ENCODE results near the gene FLRT3. TPM values are rescaled to one million over a fixed set of nuclear protein-coding genes. Genes with fewer than 3 reads are reported as not detected.

Gene FLRT3
- total and polyA plus RNA-seq, 2 experiments from 2014 or later, result 98.6 to 141 TPM

DNA sequence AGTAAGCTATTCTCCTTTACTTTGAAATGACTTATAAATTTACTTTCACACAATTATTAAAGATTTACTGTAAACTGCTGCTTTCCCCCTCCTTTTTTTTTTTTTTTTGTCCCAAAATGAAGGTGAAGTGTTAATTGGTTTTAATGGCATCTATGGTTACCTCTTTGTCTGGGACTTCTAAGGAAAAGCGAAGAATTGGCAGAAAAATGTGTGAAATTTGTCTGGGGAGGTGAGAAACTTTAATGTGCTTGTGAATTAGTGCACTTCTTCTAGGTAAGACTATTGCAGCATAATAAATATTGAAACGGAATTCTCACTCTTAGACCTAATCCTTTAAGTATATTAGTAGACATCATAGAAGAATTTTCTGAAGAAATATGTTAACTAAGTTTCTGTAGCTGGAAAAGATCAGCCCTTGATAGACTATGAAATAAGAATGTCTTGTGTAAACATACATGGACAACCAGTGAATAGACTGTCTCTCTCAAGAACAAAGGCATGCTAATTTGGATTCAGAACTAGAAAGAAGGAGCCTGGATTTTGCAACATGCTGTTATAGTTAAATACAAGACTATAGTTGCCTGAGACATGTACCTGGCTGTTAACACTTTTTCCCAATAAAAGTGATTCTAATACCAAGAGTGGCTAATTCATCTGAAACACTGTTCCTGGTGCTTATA is 23.9 kb downstream of the FLRT3 start:
- Histone ChIP-seq H3K9me3 (ENCODE audit: low read depth) (no peaks in the 10 kb centered on the region), H3K36me3 (replicated peaks; ENCODE audit: insufficient read depth, low read depth) (no peaks in the 10 kb centered on the region), H3K27ac (no peak overlapping the region), H3K4me2 (no peak overlapping the region), H4K20me1 (ENCODE audit: insufficient read depth, poor library complexity, severe bottlenecking) (no peaks in the 10 kb centered on the region), H3K9me2 (replicated peaks; ENCODE audit: insufficient read depth) (no peaks in the 10 kb centered on the region), H3K79me2 (no peaks in the 10 kb centered on the region), H3K4me3 (no peak overlapping the region), H2AFZ (no peak overlapping the region), H3K27me3 (no peaks in the 10 kb centered on the region), H3K4me1 (ENCODE audit: insufficient read depth) (no peaks in the 10 kb centered on the region)
- no peak for DNase-seq (ENCODE audit: low spot score)
- TF ChIP-seq, protein P1, sequence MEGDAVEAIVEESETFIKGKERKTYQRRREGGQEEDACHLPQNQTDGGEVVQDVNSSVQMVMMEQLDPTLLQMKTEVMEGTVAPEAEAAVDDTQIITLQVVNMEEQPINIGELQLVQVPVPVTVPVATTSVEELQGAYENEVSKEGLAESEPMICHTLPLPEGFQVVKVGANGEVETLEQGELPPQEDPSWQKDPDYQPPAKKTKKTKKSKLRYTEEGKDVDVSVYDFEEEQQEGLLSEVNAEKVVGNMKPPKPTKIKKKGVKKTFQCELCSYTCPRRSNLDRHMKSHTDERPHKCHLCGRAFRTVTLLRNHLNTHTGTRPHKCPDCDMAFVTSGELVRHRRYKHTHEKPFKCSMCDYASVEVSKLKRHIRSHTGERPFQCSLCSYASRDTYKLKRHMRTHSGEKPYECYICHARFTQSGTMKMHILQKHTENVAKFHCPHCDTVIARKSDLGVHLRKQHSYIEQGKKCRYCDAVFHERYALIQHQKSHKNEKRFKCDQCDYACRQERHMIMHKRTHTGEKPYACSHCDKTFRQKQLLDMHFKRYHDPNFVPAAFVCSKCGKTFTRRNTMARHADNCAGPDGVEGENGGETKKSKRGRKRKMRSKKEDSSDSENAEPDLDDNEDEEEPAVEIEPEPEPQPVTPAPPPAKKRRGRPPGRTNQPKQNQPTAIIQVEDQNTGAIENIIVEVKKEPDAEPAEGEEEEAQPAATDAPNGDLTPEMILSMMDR (IDR thresholded peaks at IDR 0.05; ENCODE audit: poor library complexity), result no peak
- TF ChIP-seq EZH2 (IDR thresholded peaks at IDR 0.05; ENCODE audit: borderline replicate concordance), result no peak
- no peak for TF ChIP-seq EZH2phosphoT487 (IDR thresholded peaks at IDR 0.05; ENCODE audit: low read depth, severe bottlenecking, unreplicated experiment)
- 63% methylated on average over 2 of the region's 2 CpGs for WGBS (ENCODE audit: low lambda C conversion rate, missing lambda C conversion rate)

DNA sequence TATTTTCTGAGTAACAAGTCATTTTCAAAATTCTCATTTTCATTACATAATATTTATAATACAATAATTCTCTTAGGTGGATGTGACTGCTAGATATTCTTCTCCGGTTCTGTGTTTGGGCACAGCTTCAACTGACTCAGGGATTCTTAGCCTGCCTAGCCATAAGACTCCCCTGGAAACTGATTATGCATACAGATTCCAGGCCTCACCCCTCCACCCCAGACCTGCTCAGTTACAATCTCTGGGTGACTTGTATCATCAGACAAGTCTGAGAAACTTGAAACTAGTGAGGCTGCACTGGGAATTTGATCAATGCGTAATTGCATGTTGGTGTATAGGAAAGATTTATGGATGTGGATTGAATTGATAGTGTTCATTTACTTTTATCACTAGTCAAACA is 25.4 kb downstream of the FLRT3 start:
- Histone ChIP-seq H3K79me2 (no peaks in the 10 kb centered on the region), H3K4me1 (ENCODE audit: insufficient read depth) (peaks cover 6% of the 10 kb centered on the region), H3K27me3 (no peaks in the 10 kb centered on the region), H3K36me3 (replicated peaks; ENCODE audit: insufficient read depth, low read depth) (no peaks in the 10 kb centered on the region), H2AFZ (no peak overlapping the region), H3K4me2 (no peak overlapping the region), H3K9me3 (ENCODE audit: low read depth) (no peaks in the 10 kb centered on the region), H4K20me1 (ENCODE audit: insufficient read depth, poor library complexity, severe bottlenecking) (no peaks in the 10 kb centered on the region), H3K9me2 (replicated peaks; ENCODE audit: insufficient read depth) (no peaks in the 10 kb centered on the region), H3K27ac (no peak overlapping the region), H3K4me3 (no peak overlapping the region)
- 96% methylated on average over 2 of the region's 2 CpGs for WGBS (ENCODE audit: low lambda C conversion rate, missing lambda C conversion rate)
- TF ChIP-seq EZH2phosphoT487 (IDR thresholded peaks at IDR 0.05; ENCODE audit: low read depth, severe bottlenecking, unreplicated experiment) (no peak), EZH2 (IDR thresholded peaks at IDR 0.05; ENCODE audit: borderline replicate concordance) (no peak)
- TF ChIP-seq, protein P1 (IDR thresholded peaks at IDR 0.05; ENCODE audit: poor library complexity), result no peak
- no peak for DNase-seq (ENCODE audit: low spot score)

DNA sequence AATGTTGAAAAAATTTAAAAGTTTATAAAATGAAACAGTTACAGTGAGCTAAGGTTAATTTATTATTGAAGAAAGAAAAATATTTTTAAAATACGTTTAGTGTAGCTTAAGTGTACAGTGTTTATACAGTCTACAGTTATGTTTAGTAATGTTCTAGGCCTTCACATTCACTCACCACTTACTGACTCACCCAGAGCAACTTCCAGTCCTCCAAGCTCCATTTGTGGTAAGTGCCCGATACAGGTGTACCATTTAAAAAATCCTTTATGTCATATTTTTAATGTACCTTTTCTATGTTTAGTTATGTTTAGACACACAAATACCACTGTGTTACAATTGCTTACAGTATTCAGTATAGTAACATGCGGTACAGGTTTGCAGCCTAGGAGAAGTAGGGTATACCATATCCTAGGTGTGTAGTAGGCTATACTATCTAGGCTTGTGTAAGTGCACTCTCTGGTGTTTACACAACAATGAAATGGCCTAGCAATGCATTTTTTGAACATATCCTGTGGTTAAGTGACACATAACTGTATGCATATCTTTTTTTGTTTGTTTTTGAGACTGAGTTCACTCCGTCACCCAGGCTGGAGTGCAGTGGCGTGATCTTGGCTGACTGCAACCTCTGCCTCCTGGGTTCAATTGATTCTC is 26.3 kb downstream of the FLRT3 start:
- H2AFZ ChIP-seq, result no peak overlapping the region

More for the DNA sequence above, 26.3 kb downstream of the FLRT3 start:
- H3K4me1 ChIP-seq (ENCODE audit: insufficient read depth), result peaks cover 6% of the 10 kb centered on the region
- H3K36me3 ChIP-seq (replicated peaks; ENCODE audit: insufficient read depth, low read depth), result no peaks in the 10 kb centered on the region
- TF ChIP-seq, protein P1 (IDR thresholded peaks at IDR 0.05; ENCODE audit: poor library complexity), result no peak
- no peak for TF ChIP-seq EZH2phosphoT487 (IDR thresholded peaks at IDR 0.05; ENCODE audit: low read depth, severe bottlenecking, unreplicated experiment)
- no peak for TF ChIP-seq EZH2 (IDR thresholded peaks at IDR 0.05; ENCODE audit: borderline replicate concordance)
- H3K27ac ChIP-seq, result no peak overlapping the region
- H3K4me2 ChIP-seq, result no peak overlapping the region
- 93% methylated on average over 5 of the region's 5 CpGs for WGBS (ENCODE audit: low lambda C conversion rate, missing lambda C conversion rate)
- H3K79me2 ChIP-seq, result no peaks in the 10 kb centered on the region
- no peaks in the 10 kb centered on the region for H3K27me3 ChIP-seq
- no peaks in the 10 kb centered on the region for H4K20me1 ChIP-seq (ENCODE audit: insufficient read depth, poor library complexity, severe bottlenecking)
- H3K4me3 ChIP-seq, result no peak overlapping the region
- no peaks in the 10 kb centered on the region for H3K9me2 ChIP-seq (replicated peaks; ENCODE audit: insufficient read depth)
- no peaks in the 10 kb centered on the region for H3K9me3 ChIP-seq (ENCODE audit: low read depth)
- no peak for DNase-seq (ENCODE audit: low spot score)
